Loucy (cell line): Measurements from ENCODE around the gene SNRNP200.

ENCODE experiments used
- H2AFZ ChIP-seq: fragments of 200-600 bp; sonication (generic); 2 replicates; pipeline ENCODE4 v1.6.0; 2016; ENCODE audit warnings: antibody characterized with exemption, mild to moderate bottlenecking, low read length, moderate library complexity
- H3F3A ChIP-seq: fragments of 200-600 bp; 2 replicates; pipeline ENCODE4 v1.6.0; 2016; ENCODE audit warnings: antibody characterized with exemption, low read depth, mild to moderate bottlenecking
- H3K27me3 ChIP-seq: fragments of 200-600 bp; sonication (generic); 2 replicates; pipeline ENCODE4 v1.6.1; 2014; ENCODE audit warnings: low read length, mild to moderate bottlenecking; ENCODE audit not compliant: insufficient read depth, poor library complexity, severe bottlenecking
- H3K36me3 ChIP-seq: fragments of 200-600 bp; sonication (generic); 2 replicates; pipeline ENCODE4 v1.6.1; 2016; ENCODE audit warnings: low read length; ENCODE audit not compliant: insufficient read depth
- H3K4me1 ChIP-seq: fragments of 200-600 bp; sonication (generic); 2 replicates; pipeline ENCODE4 v1.5.1; 2014; ENCODE audit warnings: low read length, mild to moderate bottlenecking; ENCODE audit not compliant: insufficient read depth, poor library complexity, severe bottlenecking
- H3K4me2 ChIP-seq: fragments of 200-600 bp; sonication (generic); 2 replicates; pipeline ENCODE4 v1.6.0; 2014; ENCODE audit warnings: antibody characterized with exemption, low read length, low read depth, mild to moderate bottlenecking; ENCODE audit not compliant: poor library complexity, severe bottlenecking
- H3K4me3 ChIP-seq: fragments of 200-600 bp; sonication (generic); 2 replicates; pipeline ENCODE4 v1.5.1; 2014; ENCODE audit warnings: low read length, mild to moderate bottlenecking, mixed read lengths; ENCODE audit not compliant: poor library complexity, severe bottlenecking
- H3K79me2 ChIP-seq: fragments of 200-600 bp; sonication (generic); 2 replicates; pipeline ENCODE4 v1.6.1; 2014; ENCODE audit warnings: low read length; ENCODE audit not compliant: insufficient read depth
- H3K9ac ChIP-seq: fragments of 200-600 bp; sonication (generic); 2 replicates; pipeline ENCODE4 v1.6.0; 2014; ENCODE audit warnings: mild to moderate bottlenecking, low read depth, low read length, moderate library complexity; ENCODE audit not compliant: poor library complexity, severe bottlenecking
- H3K9me2 ChIP-seq: fragments of 200-600 bp; sonication (generic); replicated peaks from 2 replicates; pipeline ENCODE4 v1.6.1; 2016; ENCODE audit warnings: low read depth, low read length, mixed read lengths
- H3K9me3 ChIP-seq: fragments of 200-600 bp; sonication (generic); 2 replicates; pipeline ENCODE4 v1.6.1; 2014; ENCODE audit warnings: mild to moderate bottlenecking, antibody characterized with exemption, low read length, low read depth; ENCODE audit not compliant: insufficient read depth
- H4K20me1 ChIP-seq: fragments of 200-600 bp; sonication (generic); 2 replicates; pipeline ENCODE4 v1.6.0; 2014; ENCODE audit warnings: antibody characterized with exemption, low read length, mild to moderate bottlenecking; ENCODE audit not compliant: insufficient read depth, poor library complexity, severe bottlenecking
- EZH2phosphoT487 ChIP-seq: fragments of 200-600 bp; IDR thresholded peaks from 2 replicates; pipeline ENCODE4 v1.6.1; 2018; ENCODE audit warnings: antibody characterized with exemption, mild to moderate bottlenecking, moderate library complexity, borderline replicate concordance
- TF ChIP-seq, protein P1 (sequence below): fragments of 200-600 bp; sonication (generic); conservative IDR thresholded peaks from 2 replicates; pipeline ENCODE4 v1.5.1; 2014; ENCODE audit warnings: mild to moderate bottlenecking, antibody characterized with exemption, low read length

SNRNP200 gene

DNA sequence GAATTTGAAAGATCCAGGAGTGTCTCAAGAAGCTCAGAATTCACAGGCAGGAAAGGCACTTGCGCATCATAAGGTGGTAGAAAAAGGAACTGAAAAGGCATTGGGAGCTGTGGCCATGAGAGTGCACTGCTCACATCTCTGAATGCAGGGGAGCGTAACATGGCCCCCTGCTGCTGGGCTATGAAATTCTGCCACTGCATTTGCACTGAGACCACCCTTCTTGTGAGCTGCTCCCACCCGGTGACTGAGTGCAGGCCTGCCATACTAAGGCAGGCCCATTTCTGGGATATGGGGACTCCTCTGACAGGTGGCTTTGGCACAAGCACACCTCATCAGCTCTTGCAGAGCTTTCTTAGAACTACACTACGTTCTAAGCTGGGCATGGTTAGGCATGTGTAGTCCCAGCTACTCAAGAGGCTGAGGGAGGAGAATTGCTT is 71.4 kb downstream of the SNRNP200 start:
- Histone ChIP-seq H3K9me3 (no peaks in the 10 kb centered on the region), H3K9me2 (no peaks in the 10 kb centered on the region), H3K36me3 (no peaks in the 10 kb centered on the region; the same call in 1 of the 2 replicates), H3K4me3 (no peak overlapping the region), H3F3A (no peaks in the 10 kb centered on the region), H4K20me1 (no peaks in the 10 kb centered on the region), H2AFZ (no peak overlapping the region), H3K79me2 (no peaks in the 10 kb centered on the region), H3K9ac (no peak overlapping the region), H3K27me3 (no peaks in the 10 kb centered on the region), H3K4me2 (no peak overlapping the region), H3K4me1 (no peaks in the 10 kb centered on the region)
- TF ChIP-seq, protein P1, sequence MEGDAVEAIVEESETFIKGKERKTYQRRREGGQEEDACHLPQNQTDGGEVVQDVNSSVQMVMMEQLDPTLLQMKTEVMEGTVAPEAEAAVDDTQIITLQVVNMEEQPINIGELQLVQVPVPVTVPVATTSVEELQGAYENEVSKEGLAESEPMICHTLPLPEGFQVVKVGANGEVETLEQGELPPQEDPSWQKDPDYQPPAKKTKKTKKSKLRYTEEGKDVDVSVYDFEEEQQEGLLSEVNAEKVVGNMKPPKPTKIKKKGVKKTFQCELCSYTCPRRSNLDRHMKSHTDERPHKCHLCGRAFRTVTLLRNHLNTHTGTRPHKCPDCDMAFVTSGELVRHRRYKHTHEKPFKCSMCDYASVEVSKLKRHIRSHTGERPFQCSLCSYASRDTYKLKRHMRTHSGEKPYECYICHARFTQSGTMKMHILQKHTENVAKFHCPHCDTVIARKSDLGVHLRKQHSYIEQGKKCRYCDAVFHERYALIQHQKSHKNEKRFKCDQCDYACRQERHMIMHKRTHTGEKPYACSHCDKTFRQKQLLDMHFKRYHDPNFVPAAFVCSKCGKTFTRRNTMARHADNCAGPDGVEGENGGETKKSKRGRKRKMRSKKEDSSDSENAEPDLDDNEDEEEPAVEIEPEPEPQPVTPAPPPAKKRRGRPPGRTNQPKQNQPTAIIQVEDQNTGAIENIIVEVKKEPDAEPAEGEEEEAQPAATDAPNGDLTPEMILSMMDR, result no peak; the same call in 1 of the 2 replicates
- no peak for TF ChIP-seq EZH2phosphoT487

DNA sequence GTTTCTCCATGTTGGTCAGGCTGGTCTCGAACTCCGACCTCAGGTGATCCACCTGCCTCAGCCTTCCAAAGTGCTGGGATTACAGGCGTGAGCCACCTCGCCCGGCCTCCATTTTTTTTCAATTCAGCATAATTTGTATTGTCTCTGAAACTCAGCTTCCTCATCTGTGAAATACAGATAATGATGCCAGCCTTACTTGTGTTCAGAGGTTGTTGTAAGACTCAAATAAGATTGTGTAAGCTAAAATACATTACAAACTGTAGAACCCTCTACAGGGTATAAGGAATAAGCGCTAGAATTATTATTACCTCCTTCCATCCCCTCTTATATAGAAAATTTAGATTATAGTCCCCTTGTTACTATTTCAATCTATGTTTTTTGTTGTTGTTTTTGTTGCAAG is 71.9 kb downstream of the SNRNP200 start:
- TF ChIP-seq EZH2phosphoT487, result no peak
- TF ChIP-seq, protein P1, result no peak
- Histone ChIP-seq H3K4me1 (no peaks in the 10 kb centered on the region), H3K4me3 (no peak overlapping the region), H3K36me3 (no peaks in the 10 kb centered on the region; the same call in 1 of the 2 replicates), H3K27me3 (no peaks in the 10 kb centered on the region), H3K9me3 (no peaks in the 10 kb centered on the region), H3K4me2 (no peak overlapping the region), H3F3A (no peaks in the 10 kb centered on the region), H2AFZ (no peak overlapping the region), H4K20me1 (no peaks in the 10 kb centered on the region), H3K9ac (no peak overlapping the region), H3K79me2 (no peaks in the 10 kb centered on the region), H3K9me2 (no peaks in the 10 kb centered on the region)

DNA sequence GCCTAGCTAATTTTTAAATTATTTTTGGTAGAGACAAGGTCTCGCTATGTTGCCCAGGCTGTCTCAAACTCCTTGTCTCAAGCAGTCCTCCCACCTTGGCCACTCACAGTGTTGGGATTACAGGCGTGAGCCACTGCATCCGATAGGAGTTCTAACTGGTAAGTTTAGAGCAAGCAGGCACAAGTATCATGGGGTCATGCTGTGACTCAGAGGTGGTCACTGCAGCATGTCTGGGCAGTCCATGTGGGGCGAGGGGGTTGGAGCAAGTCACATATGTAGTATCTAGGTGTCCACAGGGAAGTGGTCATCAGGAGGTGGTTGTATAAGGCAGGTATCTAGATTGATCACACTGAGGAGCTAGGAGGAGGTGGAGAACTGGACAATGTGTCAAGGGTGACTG is 74.0 kb downstream of the SNRNP200 start:
- TF ChIP-seq EZH2phosphoT487, result no peak
- TF ChIP-seq, protein P1, result no peak
- no peak overlapping the region for H2AFZ ChIP-seq
- H3K9me3 ChIP-seq, result no peaks in the 10 kb centered on the region
- no peaks in the 10 kb centered on the region for H4K20me1 ChIP-seq
- no peak overlapping the region for H3K4me3 ChIP-seq
- H3K36me3 ChIP-seq, result no peaks in the 10 kb centered on the region
- H3K9ac ChIP-seq, result no peak overlapping the region
- no peaks in the 10 kb centered on the region for H3F3A ChIP-seq
- no peaks in the 10 kb centered on the region for H3K4me1 ChIP-seq
- H3K79me2 ChIP-seq, result no peaks in the 10 kb centered on the region
- H3K4me2 ChIP-seq, result no peak overlapping the region
- H3K27me3 ChIP-seq, result no peaks in the 10 kb centered on the region
- H3K9me2 ChIP-seq, result no peaks in the 10 kb centered on the region
